Glomerular visceral epithelial cell (primary cell): ENCODE measurements around the gene TMPRSS6.

Source experiments
- DNase-seq: peaks from one replicate; pipeline ENCODE4 v3.0.0-alpha.2; 2016; ENCODE audit errors: extremely low spot score

The TMPRSS6 gene

DNA sequence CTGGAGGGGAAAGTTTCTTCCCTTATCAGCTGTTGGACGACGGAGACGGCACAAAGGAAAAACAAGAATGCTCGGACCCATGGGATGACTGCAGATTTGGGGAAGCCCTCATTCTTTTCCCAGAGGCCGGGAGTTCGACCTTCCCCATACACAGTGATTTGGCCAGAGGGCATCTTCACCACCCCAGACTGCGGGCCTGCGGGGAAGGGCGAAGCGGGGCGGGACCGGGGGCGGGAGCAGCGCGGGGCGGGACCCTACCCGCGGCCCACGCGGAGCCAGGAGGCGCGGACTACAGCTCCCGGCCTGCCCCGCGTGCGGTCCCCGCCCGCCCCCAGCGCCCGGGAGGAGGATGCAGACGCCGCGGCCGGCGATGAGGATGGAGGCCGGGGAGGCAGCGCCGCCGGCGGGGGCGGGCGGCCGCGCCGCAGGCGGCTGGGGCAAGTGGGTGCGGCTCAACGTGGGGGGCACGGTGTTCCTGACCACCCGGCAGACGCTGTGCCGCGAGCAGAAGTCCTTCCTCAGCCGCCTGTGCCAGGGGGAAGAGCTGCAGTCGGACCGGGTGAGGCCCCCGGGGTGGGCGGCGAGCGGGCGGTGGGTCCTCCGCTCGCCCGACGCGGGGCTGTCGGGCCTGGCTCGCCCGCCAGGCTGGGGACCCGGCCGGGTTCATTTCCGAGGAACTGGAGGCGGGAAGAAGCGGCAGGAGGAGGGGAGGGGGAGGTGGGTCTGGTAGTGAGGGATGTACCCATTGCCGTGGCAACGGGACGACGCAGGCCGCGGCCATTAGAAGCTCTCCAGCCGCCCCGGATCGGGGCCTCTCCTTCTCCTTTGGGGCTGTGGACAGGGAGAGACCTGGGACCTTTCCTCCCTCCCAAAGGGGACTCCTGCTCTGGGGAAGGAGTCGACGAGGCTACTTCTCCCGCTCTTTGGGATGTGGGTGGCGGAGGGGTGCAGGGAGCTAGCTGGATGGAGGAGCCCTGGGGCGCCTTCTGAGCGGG is 57.8 kb downstream of the TMPRSS6 start, which contains the start of gene KCTD17:
TSS of gene KCTD17 (plus strand) at position 352 of the 995 bp plus-strand sequence. CDS start at position 371, 19 bp downstream.
- DNase-seq = peak; percentile 67

DNA sequence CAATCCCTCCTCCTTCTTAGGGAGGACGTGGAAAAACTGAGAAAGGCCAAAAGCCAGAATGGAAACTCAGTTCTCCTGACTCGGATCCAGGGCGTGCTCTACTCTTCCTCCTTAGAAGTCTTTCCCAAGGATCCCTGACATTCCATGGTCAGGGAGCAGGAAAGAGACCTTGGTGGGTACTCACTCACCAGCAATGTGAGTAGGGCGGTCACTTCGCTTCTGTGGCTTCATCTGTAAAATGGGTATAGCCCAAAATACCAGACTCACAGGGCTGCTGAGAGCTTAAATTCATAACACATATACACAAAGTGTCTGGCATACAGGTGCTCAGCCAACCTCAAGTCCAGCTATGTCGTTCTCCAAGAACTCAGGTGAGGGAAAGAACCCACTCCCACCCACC is 58.6 kb downstream of the TMPRSS6 start:
- no peak for DNase-seq

DNA sequence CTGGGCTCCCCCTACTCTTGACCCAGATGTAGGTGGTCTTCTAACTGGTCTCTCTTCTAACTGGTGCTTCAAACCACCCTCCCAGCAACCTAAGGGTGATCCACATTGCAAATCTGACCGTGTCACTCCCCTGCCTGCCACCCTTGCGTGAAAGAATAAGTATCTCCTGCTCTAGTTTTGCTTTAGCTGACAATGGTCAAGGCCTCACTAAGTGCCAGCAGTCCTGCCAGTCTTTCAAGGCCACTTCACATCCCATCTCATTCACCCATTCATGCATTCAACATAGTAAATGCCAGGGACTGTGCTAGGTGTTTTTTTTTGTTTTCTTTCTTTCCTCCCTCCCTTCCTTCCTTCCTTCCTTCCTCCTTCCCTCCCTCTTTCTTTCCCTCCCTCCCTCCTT is 60.3 kb downstream of the TMPRSS6 start:
- no peak for DNase-seq

DNA sequence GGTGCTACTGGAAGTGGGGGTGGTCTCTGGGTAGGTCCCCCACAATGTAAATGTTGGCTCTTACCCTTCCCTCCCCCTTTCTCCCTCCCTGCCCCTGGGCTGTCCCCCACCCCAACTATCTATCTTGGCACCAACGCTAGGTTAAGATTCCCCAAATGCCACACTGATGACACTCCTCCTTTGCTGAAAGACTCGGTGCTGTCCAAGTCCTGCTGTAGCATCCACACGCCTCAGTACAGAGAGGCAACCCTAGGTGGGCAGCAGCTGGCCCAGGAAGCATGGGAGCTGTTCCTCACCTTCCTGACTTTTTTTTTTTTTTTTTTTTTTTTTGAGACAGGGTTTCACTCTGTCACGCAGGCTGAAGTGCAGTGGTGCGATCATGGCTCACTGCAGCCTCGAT is 61.4 kb downstream of the TMPRSS6 start:
- no peak for DNase-seq

DNA sequence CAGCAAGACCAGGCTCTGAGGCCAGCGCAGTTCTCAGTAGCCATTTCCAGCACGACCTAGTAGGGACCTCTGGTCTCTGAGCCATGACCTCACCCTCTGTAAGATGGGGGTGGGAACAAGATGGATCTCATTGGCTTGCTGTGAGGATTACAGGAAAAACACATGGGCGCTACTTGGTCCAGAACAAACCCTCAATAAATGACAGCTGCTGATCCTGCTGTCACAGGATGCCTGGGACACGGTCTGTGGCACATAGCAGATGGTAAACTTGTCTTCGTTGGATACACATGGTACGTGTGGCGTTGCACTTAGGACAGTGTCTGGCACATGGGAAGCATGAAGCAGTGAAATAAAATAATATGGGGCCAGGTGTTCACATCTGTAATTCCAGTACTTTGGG is 62.5 kb downstream of the TMPRSS6 start:
- no peak for DNase-seq

DNA sequence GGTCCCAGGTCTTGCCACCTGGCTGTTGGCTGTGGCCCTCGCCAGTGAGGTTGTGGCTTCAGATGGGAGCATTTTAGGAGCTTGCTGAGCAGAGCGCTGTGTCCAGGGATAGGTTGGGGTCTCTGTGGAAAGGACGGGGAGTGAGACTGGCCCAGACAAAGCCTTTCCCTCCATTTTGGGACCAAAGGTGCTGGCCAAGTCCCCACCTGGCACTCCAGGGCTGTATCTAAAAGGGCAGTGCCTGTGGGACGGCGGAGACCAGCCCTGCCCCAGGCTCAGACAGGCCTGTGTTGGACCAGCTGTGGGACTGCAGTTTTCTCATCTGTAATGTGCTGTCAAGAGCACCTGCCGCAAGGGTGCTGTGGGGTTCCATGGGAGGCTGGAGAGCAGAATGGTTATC is 62.9 kb downstream of the TMPRSS6 start:
- no peak for DNase-seq

DNA sequence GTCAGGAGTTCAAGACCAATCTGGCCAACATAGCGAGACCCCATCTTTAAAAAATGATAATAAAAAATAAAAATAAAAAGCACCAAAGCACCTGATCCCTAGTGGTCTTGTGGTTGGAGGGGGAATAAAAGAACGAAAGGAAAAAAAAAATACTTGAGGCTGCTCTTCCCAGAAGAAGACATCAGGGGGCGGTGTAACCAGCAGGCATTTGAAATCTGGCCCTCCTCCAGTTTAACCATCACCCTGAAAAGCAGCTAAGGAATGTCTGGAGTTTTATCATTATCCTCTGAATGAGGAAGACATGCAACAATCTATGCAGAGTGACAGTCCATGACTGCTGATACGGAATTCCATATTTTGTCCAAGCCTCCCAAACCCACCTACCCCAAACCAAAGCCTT is 63.6 kb downstream of the TMPRSS6 start:
- peak; percentile 20 for DNase-seq

DNA sequence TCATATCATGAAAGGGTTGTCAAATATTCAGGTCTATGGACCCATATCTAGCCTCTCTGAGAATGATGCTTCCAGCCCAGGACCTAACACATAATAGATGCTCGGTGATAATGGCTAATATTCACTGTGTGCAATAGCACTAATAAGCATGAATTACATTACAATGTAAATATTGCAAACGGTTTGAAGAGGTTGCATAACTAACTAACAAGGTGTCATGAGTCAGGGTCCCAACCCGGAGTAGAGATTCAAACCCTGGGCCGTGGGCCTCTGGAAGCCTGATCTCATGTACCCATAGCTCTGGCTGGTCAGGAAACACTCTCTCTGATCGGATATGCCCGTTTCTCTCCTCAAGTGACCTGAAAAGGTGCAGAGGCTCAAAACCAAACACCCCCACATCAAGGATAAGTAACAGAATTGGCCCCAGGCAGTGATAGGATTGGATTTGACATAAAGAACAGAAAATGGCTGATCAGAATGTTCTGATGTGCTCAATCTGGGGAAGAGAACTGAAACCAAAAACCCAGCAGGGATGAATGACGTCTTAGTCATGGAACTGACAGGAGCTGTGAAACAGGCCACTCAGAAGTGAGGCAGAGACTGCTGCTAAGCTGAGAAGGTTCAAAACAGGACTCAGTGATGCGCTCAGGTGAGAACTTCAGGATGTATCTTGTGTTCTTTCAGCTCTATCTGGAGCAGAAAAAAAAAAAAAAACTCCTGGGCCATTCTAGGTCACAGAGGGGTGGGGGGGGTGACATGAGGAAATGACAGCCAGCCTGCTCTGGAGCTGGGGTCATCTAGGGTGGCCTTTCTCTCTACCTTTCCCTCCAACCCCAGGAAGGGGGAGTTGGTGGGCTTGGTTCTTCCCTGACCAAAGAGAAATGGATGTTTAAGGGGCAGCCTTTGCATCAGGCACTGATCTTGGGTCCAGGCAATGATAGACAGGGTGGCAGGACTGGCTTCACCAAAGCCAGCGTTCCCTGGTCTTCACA is 64.6 kb downstream of the TMPRSS6 start:
- DNase-seq = peak; percentile 6

DNA sequence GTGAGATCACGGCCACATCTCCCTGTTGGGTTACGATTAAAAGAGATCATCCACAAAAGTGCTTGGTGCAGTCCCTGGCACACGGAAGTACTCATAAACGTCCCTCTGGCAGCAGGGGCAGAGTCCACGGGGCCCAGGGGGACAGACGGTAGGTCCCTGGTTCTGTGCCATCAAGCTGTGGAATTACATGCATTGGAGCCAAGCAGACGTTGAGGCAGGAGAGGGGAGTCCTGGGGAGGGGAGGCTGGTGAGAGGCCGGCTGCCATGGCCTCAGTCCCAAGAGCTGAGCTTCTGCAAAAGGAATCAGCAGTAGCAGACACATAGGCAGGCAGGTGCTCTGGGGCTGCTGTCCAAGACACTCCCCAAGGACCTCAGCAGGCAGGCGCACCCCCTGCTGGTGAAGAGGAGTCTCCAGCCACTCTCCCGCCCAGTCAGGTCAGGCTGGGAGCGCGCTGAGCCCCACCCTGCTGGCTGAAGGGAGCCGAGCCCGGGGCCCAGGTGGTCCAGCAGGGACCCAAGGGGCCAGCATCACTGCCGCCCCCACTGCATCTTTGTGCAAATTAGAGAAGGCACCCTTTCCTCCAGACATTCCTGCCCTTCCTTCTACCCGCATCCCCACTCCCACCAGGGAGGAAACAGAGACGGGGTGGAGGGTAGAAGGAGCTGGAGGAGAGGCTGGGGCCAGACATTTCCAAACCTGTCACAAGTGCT is 65.5 kb downstream of the TMPRSS6 start:
- DNase-seq = peak; percentile 65

DNA sequence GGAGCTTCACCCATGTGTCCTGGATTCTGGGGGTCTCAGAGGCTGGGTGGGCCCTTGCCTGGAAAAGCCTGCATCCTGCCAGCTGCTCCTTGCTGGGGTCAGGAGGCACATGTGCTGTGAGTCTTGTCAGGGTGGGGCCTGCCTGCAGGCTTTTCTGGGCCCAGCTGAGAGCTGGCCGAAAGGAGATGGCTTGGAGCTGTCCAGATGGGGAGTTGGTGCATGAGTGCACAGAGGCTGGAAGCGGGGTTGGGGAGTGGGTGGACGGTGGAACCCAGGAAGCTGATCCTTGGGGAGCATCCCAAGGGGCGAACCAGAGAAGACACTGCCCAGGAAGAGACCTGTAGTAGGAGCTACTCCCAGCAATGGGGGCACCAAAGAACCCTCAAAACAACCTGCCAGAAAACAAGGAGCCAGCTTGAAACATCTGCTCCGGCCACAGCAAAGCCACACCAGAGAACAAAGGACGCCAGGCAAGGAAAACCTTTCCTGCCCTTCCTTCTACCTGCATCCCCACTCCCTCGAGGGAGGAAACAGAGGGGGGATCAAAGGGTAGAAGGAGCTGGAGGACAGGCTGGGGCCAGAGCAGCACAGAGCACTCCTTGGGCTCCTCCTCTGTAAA is 66.2 kb downstream of the TMPRSS6 start:
- no peak for DNase-seq

DNA sequence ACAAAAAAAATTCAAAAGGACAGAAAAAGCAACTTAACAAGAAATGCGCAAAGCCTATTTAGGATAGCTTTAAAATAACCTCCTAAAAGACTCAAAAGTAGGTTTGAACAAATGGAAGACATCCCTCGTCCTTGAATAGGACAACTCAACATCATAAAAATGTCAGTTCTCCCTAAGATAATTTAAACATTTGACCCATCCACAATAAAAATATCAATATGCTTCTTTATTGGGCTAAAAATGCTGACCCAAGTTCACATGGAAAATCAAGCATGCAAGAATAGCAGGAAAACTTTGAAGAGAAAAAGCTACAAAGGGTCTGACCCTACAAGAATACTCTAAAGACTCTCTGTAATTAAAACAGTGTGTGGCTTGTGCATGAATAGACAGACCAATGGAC is 70.0 kb downstream of the TMPRSS6 start:
- no peak for DNase-seq

DNA sequence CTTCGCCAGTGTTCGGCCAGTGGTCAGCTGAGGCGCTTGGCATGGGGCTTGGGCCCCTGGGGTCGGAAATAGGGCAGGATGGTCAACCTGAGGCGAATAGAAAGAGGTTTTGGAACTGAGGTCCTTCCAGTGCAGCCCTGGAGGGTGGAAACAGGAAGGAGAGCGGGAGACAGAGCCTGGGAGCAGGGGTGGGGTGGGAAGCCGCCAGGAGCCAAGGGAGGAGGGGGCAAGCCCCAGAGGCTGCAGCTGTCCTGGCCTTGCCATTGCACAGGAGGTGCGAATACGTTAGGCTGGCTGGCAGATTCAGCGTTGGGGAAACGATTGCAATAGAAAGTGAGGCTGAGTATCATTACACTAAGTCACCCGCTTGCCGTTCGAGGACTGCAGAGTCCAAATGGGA is 71.8 kb downstream of the TMPRSS6 start:
- no peak for DNase-seq

DNA sequence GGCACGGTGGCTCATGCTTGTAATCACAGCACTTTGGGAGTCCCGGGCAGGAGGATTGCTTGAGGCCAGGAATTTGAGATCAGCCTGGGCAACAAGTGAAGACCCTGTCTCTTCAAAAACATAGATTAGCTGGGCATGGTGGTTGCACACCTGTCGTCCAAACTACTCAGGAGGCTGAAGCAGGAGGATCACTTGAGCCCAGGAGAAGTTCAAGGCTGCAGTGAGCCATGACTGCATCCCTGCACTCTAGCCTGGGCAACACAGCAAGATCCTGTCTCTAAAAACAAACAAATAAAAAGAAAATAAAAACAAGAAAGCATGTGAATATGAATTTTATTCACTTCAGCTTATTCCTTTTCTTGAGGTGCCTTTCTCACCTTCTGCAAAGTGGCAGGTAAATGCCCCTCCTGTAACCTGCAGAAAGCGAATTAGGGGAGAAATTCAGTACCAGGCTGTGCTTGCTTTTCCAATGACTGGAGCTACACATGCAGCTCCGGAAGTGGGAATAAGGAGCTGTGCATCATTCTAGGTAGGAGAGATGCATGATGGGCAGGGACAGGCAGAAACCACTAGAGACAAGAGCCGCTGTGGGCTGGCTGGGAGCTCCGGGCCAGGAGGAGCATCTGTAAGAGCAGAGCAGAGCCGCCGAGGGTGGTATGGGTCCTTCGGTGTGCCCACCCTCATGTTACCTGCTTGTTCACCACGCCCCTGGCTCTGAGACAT is 72.7 kb downstream of the TMPRSS6 start:
- no peak for DNase-seq

DNA sequence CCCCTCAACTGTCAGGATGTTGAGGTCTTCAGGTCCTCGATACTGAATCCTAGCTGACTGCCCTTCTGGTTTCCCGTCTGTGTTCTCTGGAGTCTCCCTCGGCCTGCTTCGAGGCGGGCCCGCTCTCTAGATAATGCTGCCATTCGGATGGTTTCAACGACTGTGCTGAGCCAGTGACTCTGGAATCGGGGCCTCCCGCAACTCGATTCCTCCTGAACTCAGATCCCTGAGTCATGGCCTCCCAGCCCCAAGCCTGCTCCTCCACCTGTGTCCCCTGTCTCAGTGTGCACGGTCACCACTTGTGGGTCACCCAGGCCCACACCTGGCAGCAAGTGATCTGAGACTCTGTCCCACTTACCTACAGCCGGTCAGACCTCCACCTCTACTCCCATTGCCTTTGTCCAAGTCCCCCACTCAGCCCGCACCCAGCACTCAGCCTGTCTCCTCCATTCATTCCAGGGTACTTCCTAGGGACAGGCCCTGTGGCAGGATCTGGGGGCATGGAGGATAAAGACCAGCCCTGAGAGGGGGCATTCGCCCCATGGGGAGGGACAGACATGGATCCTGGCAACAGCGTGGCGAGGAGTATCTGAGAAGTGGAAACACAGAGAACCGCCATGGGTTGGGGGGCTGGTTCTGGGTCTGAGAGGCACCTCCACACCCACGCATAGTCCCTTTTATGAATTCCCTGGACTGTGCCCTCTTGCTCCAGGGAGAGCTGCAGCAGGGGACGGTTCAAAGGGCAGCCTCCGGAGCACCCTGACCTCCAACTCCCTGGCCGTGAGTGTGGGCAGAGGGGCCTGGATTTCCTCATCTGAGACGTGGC is 75.7 kb downstream of the TMPRSS6 start:
- no peak for DNase-seq

DNA sequence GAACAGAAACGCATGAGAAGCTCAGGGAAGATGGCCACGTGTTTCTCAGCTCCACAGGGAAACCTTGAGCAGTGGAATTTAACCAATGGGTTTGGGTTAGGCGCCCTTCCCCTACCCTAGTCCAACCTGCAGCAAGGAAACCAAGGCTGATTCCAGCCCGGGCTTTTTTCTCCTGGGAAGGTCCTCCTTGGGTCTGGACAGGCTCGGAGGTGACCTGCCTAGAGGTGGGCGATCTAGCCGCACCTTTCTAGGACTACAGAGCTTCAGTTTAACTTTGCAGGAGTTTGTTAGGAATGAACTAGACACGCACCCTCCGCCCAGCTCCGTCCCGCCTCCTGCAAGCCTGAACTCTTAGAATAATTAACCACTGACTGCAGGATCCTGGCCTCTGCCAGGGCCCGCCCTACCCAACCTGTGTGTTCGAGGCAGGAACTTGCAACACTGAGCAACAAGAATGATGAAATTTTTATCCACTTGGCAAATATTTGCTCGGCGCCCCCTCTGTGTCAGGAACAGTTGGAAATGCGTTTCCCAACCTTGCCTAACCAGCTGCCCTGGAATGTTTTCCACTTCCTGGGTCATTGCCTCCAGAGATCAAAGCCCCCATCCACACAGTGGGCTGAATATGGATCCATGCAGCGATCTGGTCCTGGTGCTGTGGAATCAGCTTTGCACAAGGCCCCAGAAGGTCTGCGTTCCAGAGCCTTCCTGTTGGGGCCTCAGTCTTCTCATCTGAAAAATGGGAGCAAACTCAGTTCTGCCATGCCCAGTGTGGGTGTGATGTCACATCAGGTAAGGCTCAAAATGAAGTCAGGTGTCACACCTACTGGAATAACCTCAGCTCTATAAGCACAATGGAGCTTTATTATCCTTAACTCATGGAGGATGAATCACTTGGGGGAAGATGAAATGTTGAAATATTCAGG is 76.7 kb downstream of the TMPRSS6 start:
- DNase-seq = peak; percentile 80

DNA sequence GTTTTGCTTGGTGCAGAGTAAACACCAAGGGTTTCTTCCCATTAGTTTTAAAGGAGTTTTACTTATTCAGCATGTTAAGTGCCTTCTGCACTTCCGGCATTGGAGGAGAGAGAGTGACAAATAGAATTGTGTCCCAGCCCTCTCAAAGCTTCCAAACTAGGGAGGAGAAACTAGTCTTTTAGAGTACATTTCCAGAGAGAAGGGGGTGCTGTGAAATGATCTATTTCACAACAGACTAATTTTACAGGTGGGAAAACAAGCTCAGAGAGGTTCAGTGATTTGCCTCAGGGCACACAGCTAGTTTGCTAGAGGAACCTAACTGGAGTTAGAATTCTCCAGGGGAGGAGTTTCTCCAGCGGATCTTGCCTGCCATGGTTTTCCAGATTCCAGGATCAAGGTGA is 77.4 kb downstream of the TMPRSS6 start:
- no peak for DNase-seq

DNA sequence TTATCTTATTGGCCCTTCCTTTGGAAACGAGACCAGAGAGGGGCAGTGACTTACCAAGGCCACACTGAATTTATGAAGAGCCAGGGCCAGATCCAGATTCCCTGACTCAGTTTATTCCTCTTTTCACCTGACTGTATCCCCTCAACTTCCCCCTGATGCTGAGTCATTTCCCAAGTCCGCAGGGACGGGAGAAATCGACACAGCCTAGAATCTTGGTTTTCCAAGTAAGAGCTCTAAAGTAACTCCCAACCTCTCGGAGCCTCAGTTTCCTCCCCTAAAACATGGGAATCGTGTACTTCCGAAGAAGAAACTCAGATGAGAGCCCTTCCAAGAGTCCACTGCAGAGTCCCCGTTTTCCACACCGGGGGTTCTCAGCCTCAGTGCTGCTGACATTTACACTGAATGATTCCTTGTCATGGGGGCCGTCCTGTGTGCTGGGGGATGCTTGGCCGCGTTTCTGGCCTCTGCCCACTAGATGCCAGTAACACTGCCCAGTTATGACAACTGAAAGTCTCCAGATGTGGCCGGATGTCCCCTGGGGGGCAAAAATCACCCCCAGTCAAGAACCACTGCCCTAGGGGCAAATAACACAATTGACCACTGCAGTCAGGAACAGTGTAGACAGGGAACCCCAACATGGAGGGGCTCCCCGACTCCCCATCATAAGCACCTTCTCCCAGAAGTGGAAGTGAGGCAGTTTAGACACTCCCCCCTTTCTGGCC is 78.8 kb downstream of the TMPRSS6 start:
- DNase-seq = no peak
